HepG2 (cell line): ENCODE data around the gene MAPK8IP3. TPM values are rescaled to one million over a fixed set of nuclear protein-coding genes. Genes with fewer than 3 reads are reported as not detected.

Experiments used
- ATAD3A ChIP-seq: sonication (generic); formaldehyde crosslinking; IDR thresholded peaks from 2 replicates; pipeline ENCODE4 v1.4.0; 2020; ENCODE audit warnings: missing genetic modification reagents
- ERF ChIP-seq: IDR thresholded peaks from 2 replicates; pipeline ENCODE4 v1.6.1; 2018; ENCODE audit warnings: missing biosample characterization, missing genetic modification reagents
- FOXA1 ChIP-seq, 2 experiments: fragments of 450-650 bp in 1 of 2; sonication (generic) in 1 of 2; formaldehyde crosslinking in 1 of 2; IDR thresholded peaks; 2 replicates each; pipeline versions ENCODE4 v1.4.0 to v1.6.1; 2016 to 2020; ENCODE audit warnings: missing genetic modification reagents in 1 of 2
- GABPB1 ChIP-seq: IDR thresholded peaks from 2 replicates; pipeline ENCODE4 v1.6.1; 2016; ENCODE audit warnings: mild to moderate bottlenecking, missing genetic modification reagents, moderate library complexity, missing compliant biosample characterization
- HINFP ChIP-seq: sonication (generic); formaldehyde crosslinking; IDR thresholded peaks from 2 replicates; pipeline ENCODE4 v1.4.0; 2020; ENCODE audit warnings: low read depth, mild to moderate bottlenecking, missing genetic modification reagents
- LRRFIP1 ChIP-seq: sonication (generic); formaldehyde crosslinking; conservative IDR thresholded peaks from 2 replicates; pipeline ENCODE4 v1.4.0; 2020; ENCODE audit warnings: missing genetic modification reagents
- ONECUT2 ChIP-seq: sonication (generic); formaldehyde crosslinking; IDR thresholded peaks from 2 replicates; pipeline ENCODE4 v1.4.0; 2020; ENCODE audit warnings: missing genetic modification reagents
- RBM22 ChIP-seq: fragments of 200-400 bp; formaldehyde crosslinking; optimal IDR thresholded peaks from 2 replicates; pipeline ENCODE3; 2017; ENCODE audit warnings: mild to moderate bottlenecking, low read length, moderate library complexity
- SIN3B ChIP-seq: fragments of 150-350 bp; IDR thresholded peaks from 2 replicates; pipeline ENCODE4 v1.6.1; 2014; ENCODE audit warnings: low read length
- ZFP62 ChIP-seq: sonication (generic); formaldehyde crosslinking; IDR thresholded peaks from 2 replicates; pipeline ENCODE4 v1.4.0; 2020; ENCODE audit warnings: missing genetic modification reagents
- ZNF264 ChIP-seq: sonication (generic); formaldehyde crosslinking; IDR thresholded peaks from 2 replicates; pipeline ENCODE4 v1.4.0; 2020; ENCODE audit warnings: missing genetic modification reagents
- ZNF350 ChIP-seq: sonication (generic); formaldehyde crosslinking; IDR thresholded peaks from 2 replicates; pipeline ENCODE4 v1.4.0; 2020; ENCODE audit warnings: mild to moderate bottlenecking, low read depth, missing genetic modification reagents, borderline replicate concordance
- ZNF703 ChIP-seq: sonication (generic); formaldehyde crosslinking; IDR thresholded peaks from 2 replicates; pipeline ENCODE4 v1.5.1; 2020; ENCODE audit warnings: missing genetic modification reagents, mild to moderate bottlenecking, moderate library complexity, borderline replicate concordance
- ZNF766 ChIP-seq: sonication (generic); formaldehyde crosslinking; IDR thresholded peaks from 2 replicates; pipeline ENCODE4 v1.5.0; 2020; ENCODE audit warnings: missing genetic modification reagents, borderline replicate concordance
- ZSCAN5A ChIP-seq: sonication (generic); formaldehyde crosslinking; IDR thresholded peaks from 2 replicates; pipeline ENCODE4 v1.8.0; 2022; ENCODE audit warnings: mild to moderate bottlenecking, missing genetic modification reagents, borderline replicate concordance
- polyA plus RNA-seq, 8 experiments: library from polyadenylated mRNA; depleted of rRNA in 3 of 8; stranded (reverse) in 7 of 8; unstranded in 1 of 8; fragments of >200 nt; fragmentation: Illumina TruSeq in 4 of 8; extraction: Trizol in 4 of 8; gene quantifications; 2 replicates each; pipeline versions ENCODE4 v1.2.1 to v1.2.3, GENCODE V29; 2011 to 2016; ENCODE audit warnings: low read depth in 4 of 8, missing spikeins in 1 of 8, mixed read lengths in 1 of 8; ENCODE audit not compliant: insufficient read depth in 1 of 8
- total RNA-seq, 5 experiments: library from RNA; depleted of rRNA; stranded (reverse); fragments of >200 nt; fragmentation: Illumina TruSeq; extraction: Trizol; gene quantifications; 2 replicates each; pipeline ENCODE4 v1.2.3, GENCODE V29; 2016; ENCODE audit warnings: low read depth in 1 of 5
- TF ChIP-seq, protein P1 (sequence below): sonication (generic); formaldehyde crosslinking; IDR thresholded peaks from 2 replicates; pipeline ENCODE4 v1.4.0; 2020; ENCODE audit warnings: missing genetic modification reagents
- TF ChIP-seq, protein P2 (sequence below): sonication (generic); formaldehyde crosslinking; IDR thresholded peaks from 2 replicates; pipeline ENCODE4 v1.4.0; 2020; ENCODE audit warnings: missing genetic modification reagents, borderline replicate concordance

Gene MAPK8IP3
- total and polyA plus RNA-seq, 2 of the 13 experiments (the other 11 are each of a cell fraction or from before 2014, with no cell fraction given): 25.1 to 41.7 TPM

GRCh38 chr16:1705688-1706385 is at the start of gene MAPK8IP3 (continued):
- no peak for TF ChIP-seq FOXA1 (IDR thresholded peaks at IDR 0.05)
- TF ChIP-seq FOXA1 (CRISPR knock-in tag; IDR thresholded peaks at IDR 0.05): 0 out of 2 replicates have a peak, but pooled peaks have one; percentile 18
- TF ChIP-seq ZNF264 (CRISPR knock-in tag): peak; percentile 82
- TF ChIP-seq, protein P1, sequence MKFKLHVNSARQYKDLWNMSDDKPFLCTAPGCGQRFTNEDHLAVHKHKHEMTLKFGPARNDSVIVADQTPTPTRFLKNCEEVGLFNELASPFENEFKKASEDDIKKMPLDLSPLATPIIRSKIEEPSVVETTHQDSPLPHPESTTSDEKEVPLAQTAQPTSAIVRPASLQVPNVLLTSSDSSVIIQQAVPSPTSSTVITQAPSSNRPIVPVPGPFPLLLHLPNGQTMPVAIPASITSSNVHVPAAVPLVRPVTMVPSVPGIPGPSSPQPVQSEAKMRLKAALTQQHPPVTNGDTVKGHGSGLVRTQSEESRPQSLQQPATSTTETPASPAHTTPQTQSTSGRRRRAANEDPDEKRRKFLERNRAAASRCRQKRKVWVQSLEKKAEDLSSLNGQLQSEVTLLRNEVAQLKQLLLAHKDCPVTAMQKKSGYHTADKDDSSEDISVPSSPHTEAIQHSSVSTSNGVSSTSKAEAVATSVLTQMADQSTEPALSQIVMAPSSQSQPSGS: peak; percentile 69; the same call in 1 of the 2 replicates
- no peak for TF ChIP-seq RBM22
- no peak for TF ChIP-seq ATAD3A
- no peak for TF ChIP-seq LRRFIP1 (CRISPR knock-in tag)
- TF ChIP-seq ERF: peak; percentile 84
- peak; percentile 41; the same call in 1 of the 2 replicates for TF ChIP-seq HINFP (CRISPR knock-in tag)
- TF ChIP-seq ZNF703 (CRISPR knock-in tag): no peak; the same call in 1 of the 2 replicates
- TF ChIP-seq ZSCAN5A: no peak
- TF ChIP-seq ZNF766: 0 out of 2 replicates have a peak, but pooled peaks have one; percentile 76
- peak; percentile 95 for TF ChIP-seq GABPB1 (CRISPR knock-in tag)
- no peak for TF ChIP-seq ONECUT2 (CRISPR knock-in tag)
- TF ChIP-seq, protein P2, sequence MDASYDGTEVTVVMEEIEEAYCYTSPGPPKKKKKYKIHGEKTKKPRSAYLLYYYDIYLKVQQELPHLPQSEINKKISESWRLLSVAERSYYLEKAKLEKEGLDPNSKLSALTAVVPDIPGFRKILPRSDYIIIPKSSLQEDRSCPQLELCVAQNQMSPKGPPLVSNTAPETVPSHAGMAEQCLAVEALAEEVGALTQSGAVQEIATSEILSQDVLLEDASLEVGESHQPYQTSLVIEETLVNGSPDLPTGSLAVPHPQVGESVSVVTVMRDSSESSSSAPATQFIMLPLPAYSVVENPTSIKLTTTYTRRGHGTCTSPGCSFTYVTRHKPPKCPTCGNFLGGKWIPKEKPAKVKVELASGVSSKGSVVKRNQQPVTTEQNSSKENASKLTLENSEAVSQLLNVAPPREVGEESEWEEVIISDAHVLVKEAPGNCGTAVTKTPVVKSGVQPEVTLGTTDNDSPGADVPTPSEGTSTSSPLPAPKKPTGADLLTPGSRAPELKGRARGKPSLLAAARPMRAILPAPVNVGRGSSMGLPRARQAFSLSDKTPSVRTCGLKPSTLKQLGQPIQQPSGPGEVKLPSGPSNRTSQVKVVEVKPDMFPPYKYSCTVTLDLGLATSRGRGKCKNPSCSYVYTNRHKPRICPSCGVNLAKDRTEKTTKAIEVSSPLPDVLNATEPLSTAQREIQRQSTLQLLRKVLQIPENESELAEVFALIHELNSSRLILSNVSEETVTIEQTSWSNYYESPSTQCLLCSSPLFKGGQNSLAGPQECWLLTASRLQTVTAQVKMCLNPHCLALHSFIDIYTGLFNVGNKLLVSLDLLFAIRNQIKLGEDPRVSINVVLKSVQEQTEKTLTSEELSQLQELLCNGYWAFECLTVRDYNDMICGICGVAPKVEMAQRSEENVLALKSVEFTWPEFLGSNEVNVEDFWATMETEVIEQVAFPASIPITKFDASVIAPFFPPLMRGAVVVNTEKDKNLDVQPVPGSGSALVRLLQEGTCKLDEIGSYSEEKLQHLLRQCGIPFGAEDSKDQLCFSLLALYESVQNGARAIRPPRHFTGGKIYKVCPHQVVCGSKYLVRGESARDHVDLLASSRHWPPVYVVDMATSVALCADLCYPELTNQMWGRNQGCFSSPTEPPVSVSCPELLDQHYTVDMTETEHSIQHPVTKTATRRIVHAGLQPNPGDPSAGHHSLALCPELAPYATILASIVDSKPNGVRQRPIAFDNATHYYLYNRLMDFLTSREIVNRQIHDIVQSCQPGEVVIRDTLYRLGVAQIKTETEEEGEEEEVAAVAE: no peak
- no peak for TF ChIP-seq ZNF350 (CRISPR knock-in tag)
- TF ChIP-seq ZFP62 (CRISPR knock-in tag): peak; percentile 84; the same call in 1 of the 2 replicates
- TF ChIP-seq SIN3B: peak; percentile 66; the same call in 1 of the 2 replicates
